DND-41 (cell line): ENCODE data around the gene TRIM41.

Experiments
- ATAC-seq: fragments of 200-7000 bp; cut with Tn5 transposase; 3 replicates; pipeline ENCODE4 v1.9.1; 2021; ENCODE audit warnings: low read depth; ENCODE audit not compliant: insufficient read depth
- DNase-seq: peaks from one replicate; pipeline ENCODE4 v3.0.0-alpha.2; 2020
- H2AFZ ChIP-seq: 2 replicates; pipeline ENCODE4 v1.6.0; 2012; ENCODE audit warnings: low read depth, low read length
- H3K27ac ChIP-seq: 2 replicates; pipeline ENCODE4 v1.5.1; 2012; ENCODE audit warnings: low read length, inconsistent platforms
- H3K27me3 ChIP-seq: fragments of 200-600 bp; sonication (generic); 2 replicates; pipeline ENCODE4 v1.6.0; 2012; ENCODE audit warnings: low read length, mild to moderate bottlenecking, inconsistent platforms; ENCODE audit not compliant: insufficient read depth, poor library complexity
- H3K36me3 ChIP-seq: 2 replicates; pipeline ENCODE4 v1.5.1; 2012; ENCODE audit warnings: low read length, inconsistent platforms; ENCODE audit not compliant: insufficient read depth
- H3K4me1 ChIP-seq: 2 replicates; pipeline ENCODE4 v1.5.1; 2012; ENCODE audit warnings: mild to moderate bottlenecking, low read length; ENCODE audit not compliant: insufficient read depth
- H3K4me2 ChIP-seq: 2 replicates; pipeline ENCODE4 v1.6.0; 2012; ENCODE audit warnings: mild to moderate bottlenecking, moderate library complexity, low read length, inconsistent platforms; ENCODE audit not compliant: insufficient read depth
- H3K4me3 ChIP-seq, 2 experiments: fragments of 200-600 bp in 1 of 2; shearing (Covaris generic) in 1 of 2; 2 replicates each; pipeline ENCODE4 v1.5.1; 2012 to 2016; ENCODE audit warnings: inconsistent platforms in 2 of 2, low read length in 2 of 2, mild to moderate bottlenecking in 2 of 2, low read depth in 1 of 2, moderate library complexity in 1 of 2
- H3K79me2 ChIP-seq: 2 replicates; pipeline ENCODE4 v1.6.0; 2012; ENCODE audit warnings: low read length, inconsistent platforms; ENCODE audit not compliant: insufficient read depth
- H3K9ac ChIP-seq: 2 replicates; pipeline ENCODE4 v1.6.0; 2012; ENCODE audit warnings: low read depth, mild to moderate bottlenecking, inconsistent platforms, low read length, moderate library complexity
- H3K9me3 ChIP-seq: 2 replicates; pipeline ENCODE4 v1.5.1; 2012; ENCODE audit warnings: low read length, moderate library complexity, mild to moderate bottlenecking, inconsistent platforms; ENCODE audit not compliant: insufficient read depth, severe bottlenecking
- H4K20me1 ChIP-seq: 2 replicates; pipeline ENCODE4 v1.6.0; 2012; ENCODE audit warnings: low read length; ENCODE audit not compliant: insufficient read depth
- EZH2 ChIP-seq: IDR thresholded peaks from 3 replicates; pipeline ENCODE4 v1.6.1; 2012; ENCODE audit warnings: borderline replicate concordance, low read depth, mild to moderate bottlenecking, moderate library complexity, low read length, inconsistent platforms; ENCODE audit not compliant: severe bottlenecking
- TF ChIP-seq, protein P1 (sequence below): IDR thresholded peaks from 2 replicates; pipeline ENCODE4 v1.5.1; 2012; ENCODE audit warnings: borderline replicate concordance, low read length, moderate library complexity, mild to moderate bottlenecking; ENCODE audit not compliant: poor library complexity, severe bottlenecking; ENCODE audit errors: extremely low read depth

Gene TRIM41

GRCh38 chr5:181218795-181219124 is 4.3 kb upstream of the TRIM41 start:
- Histone ChIP-seq H3K9ac (no peak overlapping the region), H3K4me3 (no peak overlapping the region), H2AFZ (no peak overlapping the region), H3K36me3 (no peaks in the 10 kb centered on the region; the same call in 1 of the 2 replicates), H3K9me3 (no peaks in the 10 kb centered on the region), H3K4me2 (no peak overlapping the region), H3K27me3 (no peaks in the 10 kb centered on the region), H3K27ac (no peak overlapping the region), H3K4me1 (peaks cover 46% of the 10 kb centered on the region), H3K79me2 (peaks cover 3% of the 10 kb centered on the region), H4K20me1 (no peaks in the 10 kb centered on the region)
- DNase-seq (no peak), ATAC-seq (no peak)
- no peak for TF ChIP-seq EZH2
- TF ChIP-seq, protein P1, sequence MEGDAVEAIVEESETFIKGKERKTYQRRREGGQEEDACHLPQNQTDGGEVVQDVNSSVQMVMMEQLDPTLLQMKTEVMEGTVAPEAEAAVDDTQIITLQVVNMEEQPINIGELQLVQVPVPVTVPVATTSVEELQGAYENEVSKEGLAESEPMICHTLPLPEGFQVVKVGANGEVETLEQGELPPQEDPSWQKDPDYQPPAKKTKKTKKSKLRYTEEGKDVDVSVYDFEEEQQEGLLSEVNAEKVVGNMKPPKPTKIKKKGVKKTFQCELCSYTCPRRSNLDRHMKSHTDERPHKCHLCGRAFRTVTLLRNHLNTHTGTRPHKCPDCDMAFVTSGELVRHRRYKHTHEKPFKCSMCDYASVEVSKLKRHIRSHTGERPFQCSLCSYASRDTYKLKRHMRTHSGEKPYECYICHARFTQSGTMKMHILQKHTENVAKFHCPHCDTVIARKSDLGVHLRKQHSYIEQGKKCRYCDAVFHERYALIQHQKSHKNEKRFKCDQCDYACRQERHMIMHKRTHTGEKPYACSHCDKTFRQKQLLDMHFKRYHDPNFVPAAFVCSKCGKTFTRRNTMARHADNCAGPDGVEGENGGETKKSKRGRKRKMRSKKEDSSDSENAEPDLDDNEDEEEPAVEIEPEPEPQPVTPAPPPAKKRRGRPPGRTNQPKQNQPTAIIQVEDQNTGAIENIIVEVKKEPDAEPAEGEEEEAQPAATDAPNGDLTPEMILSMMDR = no peak

DNA sequence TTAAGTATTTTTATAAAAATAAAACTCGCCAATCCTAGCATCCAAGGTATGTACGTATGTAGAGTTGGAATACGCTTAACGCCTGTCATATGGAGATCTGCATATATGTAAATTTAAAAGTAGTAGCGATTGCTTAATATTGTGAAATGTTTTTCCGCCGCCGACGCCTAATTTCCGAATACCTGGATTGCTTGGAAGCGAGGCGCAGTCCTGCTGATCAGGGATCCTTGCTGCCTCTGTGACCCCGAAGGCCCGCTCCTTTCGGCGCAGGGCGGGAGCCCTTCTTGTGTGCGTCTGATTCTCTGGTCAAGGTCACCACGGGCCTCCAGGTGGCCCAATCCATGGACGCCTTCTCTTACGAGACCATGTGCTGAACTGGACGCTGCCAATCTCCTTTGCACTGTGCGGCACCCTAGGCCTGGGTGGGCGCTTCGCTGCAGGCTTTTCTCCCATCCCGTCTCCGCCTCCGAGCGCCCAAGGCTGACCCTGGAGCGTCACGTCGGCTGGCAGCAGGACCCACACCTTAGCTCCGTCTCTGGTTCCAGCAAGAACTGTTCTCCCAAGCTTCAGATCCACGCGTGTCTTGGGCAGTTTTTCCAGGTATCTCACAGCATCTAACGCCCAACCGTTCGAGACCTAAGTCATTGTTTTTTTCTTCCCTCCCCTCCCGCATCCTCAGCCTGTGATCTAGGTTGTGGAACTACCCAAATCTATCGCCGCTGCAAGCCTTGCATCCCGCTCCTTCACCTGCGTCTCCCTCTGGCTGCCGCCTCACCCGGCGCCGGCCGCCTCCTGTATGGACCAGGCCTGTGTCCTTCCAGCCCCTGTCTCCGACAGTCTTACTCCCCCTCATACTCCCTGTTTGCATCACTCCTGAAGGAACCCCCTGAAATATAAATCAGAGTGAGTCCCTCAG is 3.6 kb upstream of the TRIM41 start:
- H3K4me1 ChIP-seq = peaks cover 53% of the 10 kb centered on the region
- no peaks in the 10 kb centered on the region for H4K20me1 ChIP-seq
- peaks cover 10% of the 10 kb centered on the region for H3K79me2 ChIP-seq
- DNase-seq (no peak), ATAC-seq (no peak)
- H2AFZ ChIP-seq = no peak overlapping the region
- no peak overlapping the region for H3K9ac ChIP-seq
- H3K4me3 ChIP-seq = no peak overlapping the region
- no peaks in the 10 kb centered on the region; the same call in 1 of the 2 replicates for H3K36me3 ChIP-seq
- H3K4me2 ChIP-seq = no peak overlapping the region
- H3K9me3 ChIP-seq = no peaks in the 10 kb centered on the region
- no peaks in the 10 kb centered on the region for H3K27me3 ChIP-seq
- no peak overlapping the region for H3K27ac ChIP-seq
- TF ChIP-seq, protein P1 = no peak
- TF ChIP-seq EZH2 = no peak

DNA sequence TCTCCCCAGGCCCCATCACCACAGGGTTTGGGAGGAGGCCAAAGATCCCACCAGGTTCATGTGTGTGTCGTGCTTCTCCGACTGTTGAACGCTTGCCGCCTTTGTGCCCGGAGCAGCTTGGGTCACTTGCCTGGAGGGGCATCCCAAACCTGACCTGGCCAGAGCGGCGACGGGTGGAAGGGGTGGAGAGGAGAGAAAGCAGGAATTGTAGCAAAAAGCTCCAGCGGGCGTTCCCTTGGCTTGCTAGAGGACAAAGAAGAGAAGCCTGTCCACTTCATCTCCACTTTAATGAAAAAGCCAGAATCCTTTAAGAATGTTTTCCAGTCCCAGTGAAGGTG is 2.9 kb upstream of the TRIM41 start:
- no peak overlapping the region for H3K27ac ChIP-seq

More for the DNA sequence above, 2.9 kb upstream of the TRIM41 start:
- no peaks in the 10 kb centered on the region for H3K27me3 ChIP-seq
- peaks cover 59% of the 10 kb centered on the region for H3K4me1 ChIP-seq
- H4K20me1 ChIP-seq = no peaks in the 10 kb centered on the region
- no peak overlapping the region for H3K4me3 ChIP-seq
- H3K36me3 ChIP-seq = no peaks in the 10 kb centered on the region; the same call in 1 of the 2 replicates
- H3K4me2 ChIP-seq = no peak overlapping the region
- H2AFZ ChIP-seq = no peak overlapping the region
- H3K79me2 ChIP-seq = peaks cover 17% of the 10 kb centered on the region
- ATAC-seq (no peak), DNase-seq (no peak)
- TF ChIP-seq, protein P1 = no peak
- no peak for TF ChIP-seq EZH2
- no peaks in the 10 kb centered on the region for H3K9me3 ChIP-seq
- no peak overlapping the region for H3K9ac ChIP-seq
